HG03045 (cell line): ENCODE results near the gene TTC8.
A peak's percentile ranks its signal among the peaks of the same experiment; 100 is the strongest.
"Not testable (repeated sequence)": the region's sequence is repeated elsewhere in the genome, so short reads cannot be mapped to it uniquely, and the experiment has no call there.

Source experiments
- ATAC-seq: cut with Tn5 transposase; IDR thresholded peaks from one replicate; pipeline ENCODE4 v1.9.1; 2021; ENCODE audit warnings: mild to moderate bottlenecking, moderate library complexity; ENCODE audit not compliant: unreplicated experiment

Gene TTC8

GRCh38 chr14:88824314-88825077 is at the start of gene TTC8:
TSS of gene TTC8 (plus strand) at chr14:88824651. CDS start at chr14:88824708, 57 bp downstream.
- peak; percentile 99 for ATAC-seq

- no peak for ATAC-seq
Observed at GRCh38 chr14:88775532-88775931, 48.9 kb upstream of the TTC8 start.

GRCh38 chr14:88785911-88786310 is 38.5 kb upstream of the TTC8 start:
- no peak for ATAC-seq

GRCh38 chr14:88786715-88787114 is 37.7 kb upstream of the TTC8 start:
- no peak for ATAC-seq

- not testable (repeated sequence) for ATAC-seq
Observed at GRCh38 chr14:88789573-88789972, 34.9 kb upstream of the TTC8 start.

GRCh38 chr14:88790501-88791251 is 33.8 kb upstream of the TTC8 start:
- no peak for ATAC-seq

GRCh38 chr14:88791252-88791621 is 33.2 kb upstream of the TTC8 start:
- ATAC-seq, result no peak

GRCh38 chr14:88791629-88792472 is 32.6 kb upstream of the TTC8 start:
- peak; percentile 8 for ATAC-seq

GRCh38 chr14:88792473-88793258 is 31.8 kb upstream of the TTC8 start, which contains the start of gene EML5:
TSS of gene EML5 (minus strand) at chr14:88792953. CDS start at chr14:88792503, 450 bp downstream.
- peak; percentile 84 for ATAC-seq

- ATAC-seq, result no peak
Observed at GRCh38 chr14:88793259-88793625, 31.2 kb upstream of the TTC8 start.

- ATAC-seq, result no peak
Observed at GRCh38 chr14:88798156-88798555, 26.3 kb upstream of the TTC8 start.

GRCh38 chr14:88799522-88799921 is 24.9 kb upstream of the TTC8 start:
- ATAC-seq, result no peak

- no peak for ATAC-seq
Observed at GRCh38 chr14:88802596-88802995, 21.9 kb upstream of the TTC8 start.

- ATAC-seq, result no peak
Observed at GRCh38 chr14:88804035-88804434, 20.4 kb upstream of the TTC8 start.

GRCh38 chr14:88804477-88804876 is 20.0 kb upstream of the TTC8 start:
- ATAC-seq, result no peak

- ATAC-seq, result no peak
Observed at GRCh38 chr14:88808359-88808758, 16.1 kb upstream of the TTC8 start.

- ATAC-seq, result no peak
Observed at GRCh38 chr14:88815980-88816379, 8.5 kb upstream of the TTC8 start.

GRCh38 chr14:88818018-88818417 is 6.4 kb upstream of the TTC8 start:
- ATAC-seq, result no peak

GRCh38 chr14:88819674-88820073 is 4.8 kb upstream of the TTC8 start:
- not testable (repeated sequence) for ATAC-seq

- ATAC-seq, result no peak
Observed at GRCh38 chr14:88821378-88821777, 3.1 kb upstream of the TTC8 start.

GRCh38 chr14:88821888-88822287 is 2.6 kb upstream of the TTC8 start:
- ATAC-seq, result no peak
